ENCODE data around the gene YARS2.

YARS2 gene
- long read RNA-seq, donor 1, transcript YARS2-201 (5 exons, 2,122 nt): major isoform, 20 of 49 reads
- long read RNA-seq, donor 1, partial matches to known transcripts: 29 of 49 reads
- long read RNA-seq, donor 1, other reads (novel, unspliced or antisense): 0 of 49 reads
- long read RNA-seq, donor 2, transcript YARS2-201 (5 exons, 2,122 nt): major isoform, 12 of 12 reads
- long read RNA-seq, donor 2, partial matches to known transcripts: 0 of 12 reads
- long read RNA-seq, donor 2, other reads (novel, unspliced or antisense): 0 of 12 reads
- long read RNA-seq, donor 3, transcript YARS2-201 (5 exons, 2,122 nt): major isoform, 9 of 9 reads
- long read RNA-seq, donor 3, partial matches to known transcripts: 0 of 9 reads
- long read RNA-seq, donor 3, other reads (novel, unspliced or antisense): 0 of 9 reads
- long read RNA-seq, donor 4, transcript YARS2-201 (5 exons, 2,122 nt): major isoform, 8 of 8 reads
- long read RNA-seq, donor 4, partial matches to known transcripts: 0 of 8 reads
- long read RNA-seq, donor 4, other reads (novel, unspliced or antisense): 0 of 8 reads
- long read RNA-seq, donor 5, transcript YARS2-201 (5 exons, 2,122 nt): major isoform, 15 of 15 reads
- long read RNA-seq, donor 5, partial matches to known transcripts: 0 of 15 reads
- long read RNA-seq, donor 5, other reads (novel, unspliced or antisense): 0 of 15 reads
- long read RNA-seq, donor 6, transcript YARS2-201 (5 exons, 2,122 nt): major isoform, 9 of 9 reads
- long read RNA-seq, donor 6, partial matches to known transcripts: 0 of 9 reads
- long read RNA-seq, donor 6, other reads (novel, unspliced or antisense): 0 of 9 reads
- long read RNA-seq, donor 7, transcript YARS2-201 (5 exons, 2,122 nt): major isoform, 13 of 13 reads
- long read RNA-seq, donor 7, partial matches to known transcripts: 0 of 13 reads
- long read RNA-seq, donor 7, other reads (novel, unspliced or antisense): 0 of 13 reads
- long read RNA-seq, donor 8, transcript YARS2-201 (5 exons, 2,122 nt): major isoform, 11 of 11 reads
- long read RNA-seq, donor 8, partial matches to known transcripts: 0 of 11 reads
- long read RNA-seq, donor 8, other reads (novel, unspliced or antisense): 0 of 11 reads

DNA sequence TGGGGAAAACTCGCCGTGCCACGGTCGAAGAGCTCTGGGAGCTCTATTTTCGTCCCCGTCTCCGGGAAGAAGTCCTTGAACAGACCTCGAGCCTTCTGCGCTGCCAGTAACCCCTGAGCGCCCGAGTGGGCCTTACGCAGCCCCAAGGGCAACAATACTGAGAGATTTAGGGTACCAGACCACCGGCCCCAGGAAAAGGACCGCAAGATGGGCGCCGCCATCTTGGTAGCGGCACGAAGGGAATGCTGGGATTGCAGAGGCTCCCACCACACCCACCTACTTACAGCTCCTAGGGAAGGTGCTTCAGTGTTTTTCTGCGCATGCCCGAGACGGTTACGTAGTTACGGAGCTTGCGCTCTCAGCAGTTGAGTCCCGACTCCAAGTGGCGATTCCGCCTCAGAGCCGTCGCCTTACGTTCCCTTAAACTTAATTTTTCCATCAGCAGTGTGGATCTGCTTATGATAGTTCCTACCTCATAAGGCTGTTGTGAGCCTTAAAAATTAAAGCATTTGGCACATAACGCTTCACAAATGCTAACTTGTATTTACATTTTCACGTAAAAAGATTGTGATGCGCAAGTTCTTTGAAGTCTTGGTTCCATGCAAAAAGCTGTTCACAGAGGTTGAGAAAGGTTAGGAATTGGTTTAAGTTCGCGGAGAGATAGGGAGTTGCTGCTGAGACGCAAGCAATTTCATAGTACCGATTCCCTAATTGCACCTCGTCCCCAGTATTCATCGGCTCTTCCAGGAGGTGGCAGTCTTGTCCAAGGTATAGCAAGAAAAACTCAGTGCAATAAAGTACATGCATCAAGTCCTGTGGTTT is at the start of gene YARS2:
Gene YARS2 (minus strand): TSS at position 244 of the 822 bp plus-strand sequence. CDS start 23 bp downstream, at position 221.
- DNase-seq: peak; percentile 76

- DNase-seq: no peak
These were observed 48.6 kb upstream of the YARS2 start for GRCh38 chr12:32804301-32804700.

- DNase-seq: no peak
These were observed 45.7 kb upstream of the YARS2 start for GRCh38 chr12:32801269-32801980.

GRCh38 chr12:32794281-32794680 is 38.6 kb upstream of the YARS2 start:
- no peak for DNase-seq

DNA sequence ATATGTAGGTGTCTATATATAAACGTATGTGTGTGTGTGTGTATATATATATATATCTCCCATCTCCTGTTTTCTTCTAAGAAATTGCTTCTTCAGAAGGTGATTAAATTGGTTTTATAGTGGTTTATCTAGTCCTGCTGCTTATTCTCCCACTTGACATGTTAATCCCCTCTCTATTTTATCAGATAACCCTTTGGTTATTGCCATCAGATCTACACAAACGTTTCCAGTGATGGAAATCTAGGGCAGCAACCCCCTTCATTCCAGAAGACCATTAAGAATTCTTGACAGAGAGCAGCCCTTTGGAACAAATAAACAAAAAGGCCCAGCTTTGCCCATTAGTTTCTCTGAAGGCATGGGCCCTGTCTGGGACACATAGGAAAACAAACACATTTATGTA is 34.2 kb upstream of the YARS2 start:
- DNase-seq: no peak

DNA sequence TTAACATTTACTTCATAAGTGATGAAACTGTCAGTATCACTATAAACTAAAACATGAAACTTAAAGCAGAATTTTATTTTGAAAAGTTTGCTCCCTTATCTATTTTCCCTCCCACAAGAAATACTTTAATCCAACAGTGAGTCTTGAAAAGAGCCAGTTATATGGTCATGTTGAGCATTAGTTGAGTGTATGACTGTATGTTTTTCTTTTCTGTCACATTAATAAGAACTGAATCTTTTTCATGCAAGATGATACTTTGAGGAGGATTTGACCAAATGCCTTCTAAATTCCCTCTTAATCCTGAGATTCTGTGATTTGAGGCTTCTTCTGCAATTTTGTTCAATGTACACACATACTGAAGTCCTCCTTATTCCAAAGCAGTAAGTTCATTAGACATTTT is 33.7 kb upstream of the YARS2 start:
- no peak for DNase-seq

GRCh38 chr12:32788405-32788804 is 32.7 kb upstream of the YARS2 start:
- no peak for DNase-seq

DNA sequence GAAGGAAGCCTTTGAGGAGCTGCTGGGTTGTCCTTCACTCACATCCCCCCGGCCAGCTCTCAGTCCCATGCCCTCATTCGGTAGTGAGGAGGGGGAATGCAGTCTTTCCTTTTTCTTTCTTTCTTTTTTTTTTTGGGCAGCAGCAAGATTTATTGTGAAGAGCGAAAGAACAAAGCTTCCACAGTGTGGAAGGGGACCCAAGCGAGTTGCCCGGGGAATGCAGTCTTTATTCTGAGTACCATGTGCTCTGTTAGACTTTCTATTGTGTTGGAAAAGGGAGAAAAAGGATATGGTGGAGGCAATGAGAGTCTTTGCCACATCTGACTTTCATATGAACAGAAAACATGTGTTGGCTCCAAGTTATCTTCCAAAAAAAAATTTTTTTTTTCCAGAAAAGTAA is 29.9 kb upstream of the YARS2 start:
- DNase-seq: no peak

- DNase-seq: no peak
These were observed 27.3 kb upstream of the YARS2 start for GRCh38 chr12:32783029-32783428.

DNA sequence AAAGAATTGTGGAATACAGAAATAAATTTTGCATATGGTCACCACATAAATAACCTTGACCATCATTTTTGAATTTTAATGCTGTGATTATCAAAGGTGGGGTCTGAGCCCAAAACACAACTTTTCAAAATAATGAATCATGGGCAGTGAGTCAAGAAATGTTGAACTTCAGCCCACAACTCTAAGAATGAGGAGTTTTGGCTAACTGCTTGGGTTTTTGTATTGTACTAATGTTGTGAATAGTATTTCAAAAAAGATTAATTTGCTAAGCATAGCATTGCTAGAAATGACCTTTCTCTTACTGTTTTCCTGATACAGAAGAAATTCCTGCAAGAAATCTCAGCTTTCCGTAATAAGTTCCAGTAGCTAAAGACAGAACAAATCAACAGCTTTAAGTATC is 24.4 kb upstream of the YARS2 start:
- DNase-seq: peak; percentile 3

DNA sequence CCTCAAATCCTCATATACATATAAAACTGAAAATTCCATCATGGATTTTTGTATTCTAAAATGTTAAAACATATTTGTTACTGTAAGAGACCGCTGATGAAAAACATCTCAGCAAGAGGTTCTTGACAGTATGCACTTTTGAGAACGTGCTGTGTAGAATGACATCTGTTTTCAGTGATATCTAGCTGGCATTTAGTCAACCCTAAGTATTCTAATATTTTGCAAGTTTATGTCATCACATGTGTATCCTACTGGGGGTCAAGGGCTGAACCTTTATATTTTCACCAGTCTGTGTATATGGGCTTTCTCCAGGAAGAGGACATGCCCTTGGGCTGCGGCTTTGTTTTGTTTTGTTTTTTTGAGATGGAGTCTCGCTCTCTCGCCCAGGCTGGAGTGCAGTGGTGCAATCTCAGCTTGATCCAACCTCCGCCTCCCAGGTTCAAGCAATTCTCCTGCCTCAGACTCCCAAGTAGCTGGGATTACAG is 22.0 kb upstream of the YARS2 start:
- no peak for DNase-seq

DNA sequence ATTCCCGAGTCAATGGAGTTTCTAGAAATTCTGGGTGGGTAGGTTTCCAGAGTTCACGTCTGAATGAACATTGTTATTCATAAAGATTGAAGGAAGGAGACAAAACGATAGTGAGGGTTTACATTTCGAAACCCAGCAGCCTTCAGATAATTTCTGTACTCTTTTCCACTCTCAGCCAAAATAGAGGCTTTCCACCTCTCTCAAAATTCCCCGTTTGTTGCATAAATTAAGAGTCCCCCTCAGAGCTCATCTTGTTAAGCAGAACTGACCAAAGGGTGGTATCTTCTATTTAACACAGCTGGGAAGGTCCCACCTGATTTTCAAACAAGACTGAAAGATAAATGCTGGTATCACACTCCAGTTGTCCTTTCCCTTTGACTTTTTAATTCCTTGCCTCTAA is 21.5 kb upstream of the YARS2 start:
- DNase-seq: no peak

DNA sequence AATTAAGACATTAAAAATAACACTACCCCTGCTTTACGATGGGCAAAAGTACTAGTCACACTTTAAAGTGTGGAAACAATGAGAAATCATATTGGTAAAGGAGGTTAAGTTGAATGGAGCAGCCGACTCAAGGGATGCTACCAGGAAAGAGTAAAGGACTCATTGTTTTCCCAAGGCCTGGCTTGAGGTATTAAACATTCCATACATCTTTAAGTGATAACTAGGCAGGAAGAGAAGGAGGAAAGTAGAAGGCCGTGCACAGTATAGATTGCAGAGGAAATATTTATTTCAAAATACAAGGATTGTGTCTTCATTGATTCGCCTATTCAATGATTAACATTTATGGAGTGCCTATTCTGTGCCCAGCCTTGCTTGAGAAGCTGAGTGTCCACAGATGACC is 20.6 kb upstream of the YARS2 start:
- no peak for DNase-seq

- DNase-seq: no peak
These were observed 18.0 kb upstream of the YARS2 start for GRCh38 chr12:32773691-32774090.

DNA sequence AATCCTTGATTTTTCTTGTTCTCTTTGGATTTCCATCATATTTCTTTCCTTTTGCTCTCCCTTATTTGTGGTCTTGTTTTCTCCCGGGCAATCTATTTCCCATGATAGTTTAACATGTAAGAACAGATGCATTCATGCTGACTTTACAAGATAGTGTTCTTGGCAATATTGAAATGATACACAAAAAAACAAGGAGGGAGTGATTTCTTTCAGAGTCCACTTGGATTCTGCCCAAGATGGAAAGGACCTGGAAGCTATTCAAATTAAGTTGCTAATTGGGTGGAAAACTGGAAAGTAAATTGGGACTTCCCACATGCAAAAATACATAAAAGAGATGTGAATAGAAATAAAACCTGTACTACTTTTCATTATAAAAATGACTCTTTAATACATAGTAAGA is 14.4 kb upstream of the YARS2 start:
- no peak for DNase-seq

- DNase-seq: no peak
These were observed 12.8 kb upstream of the YARS2 start for GRCh38 chr12:32768518-32768917.

DNA sequence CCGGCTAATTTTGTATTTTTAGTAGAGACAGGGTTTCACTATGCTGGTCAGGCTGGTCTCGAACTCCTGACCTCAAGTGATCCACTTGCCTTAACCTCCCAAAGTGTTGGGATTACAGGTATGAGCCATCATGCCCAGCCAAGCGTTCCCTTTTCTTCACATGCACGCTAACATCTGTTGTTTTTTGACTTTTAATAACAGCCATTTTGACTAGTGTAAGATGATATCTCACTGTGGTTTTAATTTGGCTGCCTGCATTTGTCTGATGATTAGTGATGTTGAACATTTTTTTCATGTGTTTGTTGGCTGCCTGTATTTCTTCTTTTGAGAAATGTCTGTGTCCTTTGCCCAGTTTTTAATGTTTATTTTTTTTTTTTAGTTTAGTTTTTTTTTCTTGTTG is 10.2 kb upstream of the YARS2 start:
- no peak for DNase-seq

DNA sequence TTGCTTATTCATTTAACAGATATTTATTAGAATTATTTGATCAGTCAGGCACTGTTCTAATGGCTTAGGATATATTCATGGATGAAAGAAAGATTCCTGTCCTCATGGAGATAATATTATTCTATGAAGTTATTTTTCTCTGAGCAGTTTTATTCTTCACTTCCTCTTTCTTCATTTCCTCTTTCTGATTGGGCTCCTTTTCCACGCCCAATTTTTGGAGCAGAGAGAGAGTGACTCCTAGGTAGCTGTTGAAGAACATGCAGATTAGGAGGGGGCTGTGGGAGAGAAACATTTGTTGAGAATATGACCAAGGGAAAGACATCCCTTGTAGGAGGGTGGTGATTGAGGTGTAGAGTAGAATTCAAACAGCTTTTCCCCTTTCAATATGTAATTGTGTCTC is 6.0 kb upstream of the YARS2 start:
- no peak for DNase-seq

GRCh38 chr12:32757157-32757556 is 1.5 kb upstream of the YARS2 start:
- DNase-seq: no peak

DNA sequence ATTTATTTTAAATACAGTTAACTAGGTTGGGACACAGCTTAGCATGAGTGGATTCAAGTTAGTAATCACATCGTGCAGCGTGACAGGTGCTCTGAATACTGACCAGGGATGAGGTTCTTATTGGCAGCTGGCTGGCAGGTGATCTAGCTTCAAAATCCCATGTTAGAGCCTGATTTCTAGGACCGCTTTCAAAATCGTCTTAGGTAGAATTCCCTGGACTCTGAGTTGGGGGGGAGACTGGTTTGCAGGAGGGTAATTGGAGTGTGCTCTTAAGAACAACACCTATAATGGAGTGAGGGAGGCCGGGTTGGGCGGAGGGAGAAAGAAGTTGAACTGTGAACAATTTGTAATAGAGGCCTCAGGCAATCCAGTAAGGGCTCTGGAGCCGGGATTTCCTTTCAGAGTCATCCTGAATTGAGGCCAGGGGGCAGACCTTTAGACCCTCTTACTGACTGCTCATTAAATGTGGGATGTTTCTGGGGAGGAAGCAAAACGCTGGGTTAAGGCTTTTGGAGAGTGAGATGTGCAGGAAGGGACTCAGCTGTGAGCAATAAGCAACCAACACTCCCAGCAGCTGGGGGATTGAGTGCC is 874 bp upstream of the YARS2 start:
- DNase-seq: no peak
